ENCODE data around the gene CYLD.

DNA sequence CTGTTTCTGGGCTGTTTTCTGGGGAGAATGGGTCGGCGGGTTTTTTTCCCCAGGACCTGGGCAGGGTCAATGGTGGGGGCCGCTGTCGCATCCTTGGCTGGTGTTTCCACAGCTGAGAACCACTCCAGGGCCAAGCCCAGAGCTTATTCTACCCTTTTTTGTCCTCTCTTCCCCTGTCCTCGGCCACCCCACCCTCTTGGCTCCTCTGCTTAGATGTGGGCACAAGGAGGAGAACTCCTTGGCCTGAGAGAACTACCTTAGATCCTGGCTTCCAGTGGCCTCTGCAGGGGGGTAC is 44.5 kb upstream of the CYLD start:
- no peak for TF ChIP-seq ZNF341 (tag by site-specific recombination; IDR thresholded peaks at IDR 0.05; ENCODE audit: low read depth)
- TF ChIP-seq, protein P1, sequence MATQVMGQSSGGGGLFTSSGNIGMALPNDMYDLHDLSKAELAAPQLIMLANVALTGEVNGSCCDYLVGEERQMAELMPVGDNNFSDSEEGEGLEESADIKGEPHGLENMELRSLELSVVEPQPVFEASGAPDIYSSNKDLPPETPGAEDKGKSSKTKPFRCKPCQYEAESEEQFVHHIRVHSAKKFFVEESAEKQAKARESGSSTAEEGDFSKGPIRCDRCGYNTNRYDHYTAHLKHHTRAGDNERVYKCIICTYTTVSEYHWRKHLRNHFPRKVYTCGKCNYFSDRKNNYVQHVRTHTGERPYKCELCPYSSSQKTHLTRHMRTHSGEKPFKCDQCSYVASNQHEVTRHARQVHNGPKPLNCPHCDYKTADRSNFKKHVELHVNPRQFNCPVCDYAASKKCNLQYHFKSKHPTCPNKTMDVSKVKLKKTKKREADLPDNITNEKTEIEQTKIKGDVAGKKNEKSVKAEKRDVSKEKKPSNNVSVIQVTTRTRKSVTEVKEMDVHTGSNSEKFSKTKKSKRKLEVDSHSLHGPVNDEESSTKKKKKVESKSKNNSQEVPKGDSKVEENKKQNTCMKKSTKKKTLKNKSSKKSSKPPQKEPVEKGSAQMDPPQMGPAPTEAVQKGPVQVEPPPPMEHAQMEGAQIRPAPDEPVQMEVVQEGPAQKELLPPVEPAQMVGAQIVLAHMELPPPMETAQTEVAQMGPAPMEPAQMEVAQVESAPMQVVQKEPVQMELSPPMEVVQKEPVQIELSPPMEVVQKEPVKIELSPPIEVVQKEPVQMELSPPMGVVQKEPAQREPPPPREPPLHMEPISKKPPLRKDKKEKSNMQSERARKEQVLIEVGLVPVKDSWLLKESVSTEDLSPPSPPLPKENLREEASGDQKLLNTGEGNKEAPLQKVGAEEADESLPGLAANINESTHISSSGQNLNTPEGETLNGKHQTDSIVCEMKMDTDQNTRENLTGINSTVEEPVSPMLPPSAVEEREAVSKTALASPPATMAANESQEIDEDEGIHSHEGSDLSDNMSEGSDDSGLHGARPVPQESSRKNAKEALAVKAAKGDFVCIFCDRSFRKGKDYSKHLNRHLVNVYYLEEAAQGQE (tag by site-specific recombination; IDR thresholded peaks at IDR 0.05) = no peak
- TF ChIP-seq ZFP69B (tag by site-specific recombination; IDR thresholded peaks at IDR 0.05) = no peak
- TF ChIP-seq, protein P2, sequence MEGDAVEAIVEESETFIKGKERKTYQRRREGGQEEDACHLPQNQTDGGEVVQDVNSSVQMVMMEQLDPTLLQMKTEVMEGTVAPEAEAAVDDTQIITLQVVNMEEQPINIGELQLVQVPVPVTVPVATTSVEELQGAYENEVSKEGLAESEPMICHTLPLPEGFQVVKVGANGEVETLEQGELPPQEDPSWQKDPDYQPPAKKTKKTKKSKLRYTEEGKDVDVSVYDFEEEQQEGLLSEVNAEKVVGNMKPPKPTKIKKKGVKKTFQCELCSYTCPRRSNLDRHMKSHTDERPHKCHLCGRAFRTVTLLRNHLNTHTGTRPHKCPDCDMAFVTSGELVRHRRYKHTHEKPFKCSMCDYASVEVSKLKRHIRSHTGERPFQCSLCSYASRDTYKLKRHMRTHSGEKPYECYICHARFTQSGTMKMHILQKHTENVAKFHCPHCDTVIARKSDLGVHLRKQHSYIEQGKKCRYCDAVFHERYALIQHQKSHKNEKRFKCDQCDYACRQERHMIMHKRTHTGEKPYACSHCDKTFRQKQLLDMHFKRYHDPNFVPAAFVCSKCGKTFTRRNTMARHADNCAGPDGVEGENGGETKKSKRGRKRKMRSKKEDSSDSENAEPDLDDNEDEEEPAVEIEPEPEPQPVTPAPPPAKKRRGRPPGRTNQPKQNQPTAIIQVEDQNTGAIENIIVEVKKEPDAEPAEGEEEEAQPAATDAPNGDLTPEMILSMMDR (tag by site-specific recombination; IDR thresholded peaks at IDR 0.05) = no peak
- no peak for TF ChIP-seq ZNF133 (tag by site-specific recombination; IDR thresholded peaks at IDR 0.05)
- TF ChIP-seq, protein P3, sequence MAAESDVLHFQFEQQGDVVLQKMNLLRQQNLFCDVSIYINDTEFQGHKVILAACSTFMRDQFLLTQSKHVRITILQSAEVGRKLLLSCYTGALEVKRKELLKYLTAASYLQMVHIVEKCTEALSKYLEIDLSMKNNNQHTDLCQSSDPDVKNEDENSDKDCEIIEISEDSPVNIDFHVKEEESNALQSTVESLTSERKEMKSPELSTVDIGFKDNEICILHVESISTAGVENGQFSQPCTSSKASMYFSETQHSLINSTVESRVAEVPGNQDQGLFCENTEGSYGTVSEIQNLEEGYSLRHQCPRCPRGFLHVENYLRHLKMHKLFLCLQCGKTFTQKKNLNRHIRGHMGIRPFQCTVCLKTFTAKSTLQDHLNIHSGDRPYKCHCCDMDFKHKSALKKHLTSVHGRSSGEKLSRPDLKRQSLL (tag by site-specific recombination; IDR thresholded peaks at IDR 0.05) = no peak
- no peak for TF ChIP-seq ZNF16 (tag by site-specific recombination; IDR thresholded peaks at IDR 0.05; ENCODE audit: low read depth)
- no peak for TF ChIP-seq TCF7L2 (IDR thresholded peaks at IDR 0.05; ENCODE audit: borderline replicate concordance, low read depth, low read length)
- no peak for TF ChIP-seq HOXC10 (CRISPR knock-in tag; IDR thresholded peaks at IDR 0.05)

All from HEK293 (cell line).